DOHH2 (cell line): ENCODE data around the gene PCDHGC4.

Experiments used
- CTCF ChIP-seq: fragments of 200-600 bp; sonication (generic); IDR thresholded peaks from one replicate; pipeline ENCODE4 v1.5.1; 2014; ENCODE audit warnings: antibody characterized with exemption, mild to moderate bottlenecking, low read depth, low read length; ENCODE audit not compliant: poor library complexity, severe bottlenecking
- EZH2phosphoT487 ChIP-seq: fragments of 200-600 bp; sonication (generic); IDR thresholded peaks from 2 replicates; pipeline ENCODE4 v1.6.1; 2017; ENCODE audit warnings: borderline replicate concordance, mild to moderate bottlenecking, antibody characterized with exemption, low read length, moderate library complexity, mixed read lengths

- TF ChIP-seq CTCF = no peak
- no peak for TF ChIP-seq EZH2phosphoT487
Measured at GRCh38 chr5:141490271-141490670, 5.4 kb downstream of the PCDHGC4 start.
